Stimulated activated CD8-positive, alpha-beta memory T cell treated with anti-CD3 and anti-CD28 coated beads, Interleukin-12 subunit alpha, Interleukin-12 subunit beta, amount 100 ng/mL, for 4 hours (primary cell): ENCODE measurements around the gene PNMA8A.
"Not testable (repeated sequence)": the region's sequence is repeated elsewhere in the genome, so short reads cannot be mapped to it uniquely, and the experiment has no call there.

ENCODE experiments used
- DNase-seq: peaks from one replicate; pipeline ENCODE4 v3.0.0-alpha.2; 2020; ENCODE audit warnings: low read depth

Gene PNMA8A

GRCh38 chr19:46471116-46471733 is at the start of gene PNMA8A:
Gene PNMA8A, minus strand, starts transcription at chr19:46471563. Its CDS starts 528 bp downstream, at chr19:46471035.
- DNase-seq = no peak

- DNase-seq = no peak
Measured at GRCh38 chr19:46520616-46521015, 49.3 kb upstream of the PNMA8A start.

GRCh38 chr19:46517471-46517870 is 46.1 kb upstream of the PNMA8A start:
- no peak for DNase-seq

- no peak for DNase-seq
Measured at GRCh38 chr19:46515879-46516350, 44.6 kb upstream of the PNMA8A start.

- DNase-seq = no peak
Measured at GRCh38 chr19:46515290-46515609, 43.9 kb upstream of the PNMA8A start.

- DNase-seq = no peak
Measured at GRCh38 chr19:46514589-46515289, 43.4 kb upstream of the PNMA8A start.

- DNase-seq = peak; percentile 49
Measured at GRCh38 chr19:46513461-46514236, 42.3 kb upstream of the PNMA8A start.

GRCh38 chr19:46511237-46511636 is 39.9 kb upstream of the PNMA8A start:
- DNase-seq = no peak

GRCh38 chr19:46508206-46508605 is 36.8 kb upstream of the PNMA8A start:
- DNase-seq = no peak

- no peak for DNase-seq
Measured at GRCh38 chr19:46503848-46504453, 32.6 kb upstream of the PNMA8A start.

GRCh38 chr19:46502891-46503290 is 31.5 kb upstream of the PNMA8A start:
- DNase-seq = no peak

- DNase-seq = no peak
Measured at GRCh38 chr19:46499692-46500091, 28.3 kb upstream of the PNMA8A start.

- no peak for DNase-seq
Measured at GRCh38 chr19:46497773-46498172, 26.4 kb upstream of the PNMA8A start.

- not testable (repeated sequence) for DNase-seq
Measured at GRCh38 chr19:46496886-46497285, 25.5 kb upstream of the PNMA8A start.

- DNase-seq = no peak
Measured at GRCh38 chr19:46496304-46496703, 24.9 kb upstream of the PNMA8A start.

GRCh38 chr19:46495786-46496099 is 24.4 kb upstream of the PNMA8A start, which contains the start of gene PNMA8B:
Gene PNMA8B, minus strand, starts transcription at chr19:46495867. Its CDS starts 402 bp downstream, at chr19:46495465.
- DNase-seq = no peak

- no peak for DNase-seq
Measured at GRCh38 chr19:46494941-46495785, 23.8 kb upstream of the PNMA8A start.

GRCh38 chr19:46494146-46494940 is 23.0 kb upstream of the PNMA8A start:
- DNase-seq = no peak

- DNase-seq = no peak
Measured at GRCh38 chr19:46493236-46494145, 22.1 kb upstream of the PNMA8A start.

GRCh38 chr19:46492841-46493235 is 21.5 kb upstream of the PNMA8A start:
- no peak for DNase-seq
